ENCODE data around the gene UBE2S.

- no peak for TF ChIP-seq CTCF (conservative IDR thresholded peaks at IDR 0.05; ENCODE audit: low read length)
- TF ChIP-seq EZH2phosphoT487 (IDR thresholded peaks at IDR 0.05; ENCODE audit: borderline replicate concordance): no peak
Observed at GRCh38 chr19:55407800-55408532, 378 bp upstream of the UBE2S start.
